ENCODE data around the gene SLC47A1.
"Not testable (repeated sequence)": the region's sequence is repeated elsewhere in the genome, so short reads cannot be mapped to it uniquely, and the experiment has no call there.

SLC47A1 gene

GRCh38 chr17:19580566-19580920, 46.9 kb downstream of the SLC47A1 start:
- not testable (repeated sequence) for H3K9me3 ChIP-seq (ENCODE audit: control insufficient read depth, low read length); H3K4me1 ChIP-seq (ENCODE audit: control insufficient read depth, insufficient read depth, low read length); H3K36me3 ChIP-seq (ENCODE audit: control insufficient read depth, insufficient read depth, low read length, severe bottlenecking); DNase-seq (ENCODE audit: low read depth)
- peak overlapping the region; percentile 42 for H3K9ac ChIP-seq (ENCODE audit: low read length)
- H3K4me3 ChIP-seq (ENCODE audit: low read length) = peak overlapping the region; percentile 74
- peaks cover 19% of the 10 kb centered on the region for H3K27me3 ChIP-seq (replicated peaks; ENCODE audit: control insufficient read depth, insufficient read depth, low read length)

- H3K27me3 ChIP-seq (replicated peaks; ENCODE audit: control insufficient read depth, insufficient read depth, low read length) = peaks cover 27% of the 10 kb centered on the region
- not testable (repeated sequence) for H3K4me1 ChIP-seq (ENCODE audit: control insufficient read depth, insufficient read depth, low read length); H3K9ac ChIP-seq (ENCODE audit: low read length); H3K36me3 ChIP-seq (ENCODE audit: control insufficient read depth, insufficient read depth, low read length, severe bottlenecking); H3K9me3 ChIP-seq (ENCODE audit: control insufficient read depth, low read length); H3K4me3 ChIP-seq (ENCODE audit: low read length); DNase-seq (ENCODE audit: low read depth)
Measured at GRCh38 chr17:19582152-19582551, 48.5 kb downstream of the SLC47A1 start.

DNA sequence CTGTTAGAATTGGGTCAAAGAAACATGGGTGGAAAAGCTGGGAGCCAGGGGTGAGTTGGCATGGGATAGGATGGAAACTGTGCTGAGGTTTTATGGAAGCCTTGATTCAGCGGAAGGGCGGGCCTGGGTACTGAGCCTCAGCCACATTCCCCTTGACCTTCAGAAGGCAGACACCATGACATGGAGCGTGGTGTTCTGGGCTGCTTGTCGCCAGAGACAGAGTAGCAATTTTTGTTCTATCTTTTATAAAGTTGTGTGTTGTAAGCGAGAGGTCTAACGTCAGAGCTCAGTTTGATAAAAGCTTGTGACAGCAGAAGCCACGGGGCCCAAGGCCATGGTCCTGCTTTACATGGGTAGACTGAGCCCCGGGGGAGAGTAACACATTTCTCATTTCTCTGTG, 50.2 kb downstream of the SLC47A1 start:
- Histone ChIP-seq H3K9me3 (ENCODE audit: control insufficient read depth, low read length) (no peaks in the 10 kb centered on the region), H3K9ac (ENCODE audit: low read length) (no peak overlapping the region), H3K36me3 (ENCODE audit: control insufficient read depth, insufficient read depth, low read length, severe bottlenecking) (no peaks in the 10 kb centered on the region), H3K4me1 (ENCODE audit: control insufficient read depth, insufficient read depth, low read length) (peaks cover 4% of the 10 kb centered on the region), H3K27me3 (replicated peaks; ENCODE audit: control insufficient read depth, insufficient read depth, low read length) (peaks cover 27% of the 10 kb centered on the region), H3K4me3 (ENCODE audit: low read length) (no peak overlapping the region)
- no peak for DNase-seq (ENCODE audit: low read depth)

DNA sequence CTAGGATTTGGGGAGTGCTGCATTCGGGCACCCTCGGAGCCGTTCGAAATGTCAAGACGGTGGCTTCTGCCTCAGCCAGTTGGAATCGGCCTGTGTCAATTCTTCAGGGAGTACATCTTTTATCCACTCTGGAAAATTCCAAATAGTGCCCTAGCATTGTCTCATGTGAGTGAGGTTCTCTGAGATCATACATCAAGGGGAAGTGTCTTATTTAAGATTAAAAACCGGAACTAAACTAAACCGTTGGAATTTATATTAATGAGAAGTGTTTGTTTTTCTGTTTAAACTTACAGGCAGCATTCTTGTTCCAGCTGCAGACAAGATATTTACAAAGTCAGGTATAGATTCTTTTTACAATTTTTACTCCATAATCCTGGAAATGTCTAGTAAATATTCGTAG, 56.8 kb downstream of the SLC47A1 start:
- H3K27me3 ChIP-seq (replicated peaks; ENCODE audit: control insufficient read depth, insufficient read depth, low read length) = peaks cover 9% of the 10 kb centered on the region
- no peaks in the 10 kb centered on the region for H3K36me3 ChIP-seq (ENCODE audit: control insufficient read depth, insufficient read depth, low read length, severe bottlenecking)
- no peaks in the 10 kb centered on the region for H3K9me3 ChIP-seq (ENCODE audit: control insufficient read depth, low read length)
- DNase-seq (ENCODE audit: low read depth) = no peak
- no peak overlapping the region for H3K9ac ChIP-seq (ENCODE audit: low read length)
- H3K4me3 ChIP-seq (ENCODE audit: low read length) = no peak overlapping the region
- no peaks in the 10 kb centered on the region for H3K4me1 ChIP-seq (ENCODE audit: control insufficient read depth, insufficient read depth, low read length)

DNA sequence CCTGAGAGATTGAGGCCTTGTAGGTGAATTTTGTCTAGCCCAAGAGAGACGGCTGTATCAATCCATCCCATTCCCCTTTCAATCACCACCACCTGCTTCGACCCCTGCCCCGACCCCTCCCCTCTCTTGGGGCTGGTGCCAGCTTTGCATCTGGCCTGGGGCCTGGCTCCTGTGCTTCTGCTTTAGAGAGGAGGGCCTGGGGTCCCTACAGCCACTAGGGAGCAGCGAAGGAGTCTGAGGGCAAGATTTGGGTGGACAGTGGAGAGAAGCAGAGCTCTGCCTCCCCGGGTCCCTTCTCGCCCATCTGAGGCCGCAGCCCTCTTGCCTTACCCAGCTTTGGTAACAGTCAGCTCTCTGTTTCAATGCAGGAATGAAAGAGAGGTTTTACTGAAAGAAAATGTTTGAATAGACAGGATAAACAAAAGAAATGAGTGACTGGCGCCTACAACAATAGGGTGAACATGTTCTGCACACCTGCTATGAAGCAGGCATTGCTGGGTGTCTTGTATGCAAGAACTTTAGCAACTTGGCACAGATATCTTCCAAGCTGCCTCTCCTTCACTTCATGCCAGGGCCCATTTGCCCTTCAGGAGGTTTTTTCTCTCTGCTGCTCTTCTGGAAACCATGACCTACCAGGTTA, 57.4 kb downstream of the SLC47A1 start:
- H3K9ac ChIP-seq (ENCODE audit: low read length) = no peak overlapping the region
- peaks cover 7% of the 10 kb centered on the region for H3K27me3 ChIP-seq (replicated peaks; ENCODE audit: control insufficient read depth, insufficient read depth, low read length)
- no peak for DNase-seq (ENCODE audit: low read depth)
- no peaks in the 10 kb centered on the region for H3K36me3 ChIP-seq (ENCODE audit: control insufficient read depth, insufficient read depth, low read length, severe bottlenecking)
- H3K4me3 ChIP-seq (ENCODE audit: low read length) = no peak overlapping the region
- no peaks in the 10 kb centered on the region for H3K4me1 ChIP-seq (ENCODE audit: control insufficient read depth, insufficient read depth, low read length)
- no peaks in the 10 kb centered on the region for H3K9me3 ChIP-seq (ENCODE audit: control insufficient read depth, low read length)

- DNase-seq (ENCODE audit: low read depth) = no peak
- Histone ChIP-seq H3K9me3 (ENCODE audit: control insufficient read depth, low read length) (no peaks in the 10 kb centered on the region), H3K27me3 (replicated peaks; ENCODE audit: control insufficient read depth, insufficient read depth, low read length) (no peaks in the 10 kb centered on the region), H3K4me3 (ENCODE audit: low read length) (no peak overlapping the region), H3K9ac (ENCODE audit: low read length) (no peak overlapping the region), H3K4me1 (ENCODE audit: control insufficient read depth, insufficient read depth, low read length) (no peaks in the 10 kb centered on the region), H3K36me3 (ENCODE audit: control insufficient read depth, insufficient read depth, low read length, severe bottlenecking) (no peaks in the 10 kb centered on the region)
Measured at GRCh38 chr17:19592316-19592715, 58.7 kb downstream of the SLC47A1 start.

DNA sequence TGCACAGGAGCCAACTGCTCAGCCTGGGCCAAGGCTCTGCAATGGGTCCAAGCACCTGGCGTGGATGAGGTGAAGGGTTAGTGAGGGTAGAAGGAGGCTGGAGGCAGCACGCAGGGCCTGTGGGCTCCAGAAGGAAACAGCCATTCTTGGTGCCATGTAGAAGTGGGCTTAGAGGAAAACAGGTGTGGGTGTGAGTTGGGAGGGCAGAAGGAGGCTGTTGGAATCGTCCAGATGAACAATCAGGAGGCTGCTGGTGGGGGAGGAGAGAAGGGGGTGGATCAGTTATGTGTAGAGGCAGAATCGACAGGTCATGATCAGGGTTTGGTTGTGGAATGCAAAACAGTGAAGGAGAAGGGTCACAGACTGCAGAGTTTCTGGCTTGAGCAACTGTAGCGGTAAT, 63.2 kb downstream of the SLC47A1 start:
- no peaks in the 10 kb centered on the region for H3K27me3 ChIP-seq (replicated peaks; ENCODE audit: control insufficient read depth, insufficient read depth, low read length)
- no peak overlapping the region for H3K4me3 ChIP-seq (ENCODE audit: low read length)
- H3K4me1 ChIP-seq (ENCODE audit: control insufficient read depth, insufficient read depth, low read length) = no peaks in the 10 kb centered on the region
- no peaks in the 10 kb centered on the region for H3K36me3 ChIP-seq (ENCODE audit: control insufficient read depth, insufficient read depth, low read length, severe bottlenecking)
- no peak overlapping the region for H3K9ac ChIP-seq (ENCODE audit: low read length)
- no peak for DNase-seq (ENCODE audit: low read depth)
- H3K9me3 ChIP-seq (ENCODE audit: control insufficient read depth, low read length) = no peaks in the 10 kb centered on the region

DNA sequence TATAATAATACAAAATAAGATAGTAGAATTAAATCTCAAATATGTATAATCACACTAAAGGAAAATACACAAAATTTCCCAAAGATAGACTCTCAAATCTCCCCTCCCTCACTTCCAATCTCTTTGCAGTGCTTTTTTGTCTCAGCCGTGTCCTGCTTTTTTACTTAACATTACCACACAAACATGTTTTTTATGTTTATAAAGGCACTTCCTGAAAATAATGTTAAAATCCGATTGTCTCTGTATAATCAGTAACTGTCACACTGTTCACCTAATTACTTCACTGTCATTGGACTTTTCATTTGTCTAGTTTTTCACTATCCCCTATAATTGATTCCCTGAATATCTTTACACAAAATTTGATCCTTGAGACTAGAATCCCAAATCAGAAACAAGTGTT, 76.7 kb downstream of the SLC47A1 start:
- no peaks in the 10 kb centered on the region for H3K9me3 ChIP-seq (ENCODE audit: control insufficient read depth, low read length)
- no peaks in the 10 kb centered on the region for H3K27me3 ChIP-seq (replicated peaks; ENCODE audit: control insufficient read depth, insufficient read depth, low read length)
- no peak overlapping the region for H3K9ac ChIP-seq (ENCODE audit: low read length)
- H3K4me1 ChIP-seq (ENCODE audit: control insufficient read depth, insufficient read depth, low read length) = no peaks in the 10 kb centered on the region
- H3K4me3 ChIP-seq (ENCODE audit: low read length) = no peak overlapping the region
- no peak for DNase-seq (ENCODE audit: low read depth)
- H3K36me3 ChIP-seq (ENCODE audit: control insufficient read depth, insufficient read depth, low read length, severe bottlenecking) = no peaks in the 10 kb centered on the region

- Histone ChIP-seq H3K9ac (ENCODE audit: low read length) (no peak overlapping the region), H3K36me3 (ENCODE audit: control insufficient read depth, insufficient read depth, low read length, severe bottlenecking) (no peaks in the 10 kb centered on the region), H3K4me1 (ENCODE audit: control insufficient read depth, insufficient read depth, low read length) (no peaks in the 10 kb centered on the region), H3K4me3 (ENCODE audit: low read length) (no peak overlapping the region), H3K9me3 (ENCODE audit: control insufficient read depth, low read length) (no peaks in the 10 kb centered on the region), H3K27me3 (replicated peaks; ENCODE audit: control insufficient read depth, insufficient read depth, low read length) (no peaks in the 10 kb centered on the region)
- no peak for DNase-seq (ENCODE audit: low read depth)
Measured at GRCh38 chr17:19610879-19611278, 77.2 kb downstream of the SLC47A1 start.

DNA sequence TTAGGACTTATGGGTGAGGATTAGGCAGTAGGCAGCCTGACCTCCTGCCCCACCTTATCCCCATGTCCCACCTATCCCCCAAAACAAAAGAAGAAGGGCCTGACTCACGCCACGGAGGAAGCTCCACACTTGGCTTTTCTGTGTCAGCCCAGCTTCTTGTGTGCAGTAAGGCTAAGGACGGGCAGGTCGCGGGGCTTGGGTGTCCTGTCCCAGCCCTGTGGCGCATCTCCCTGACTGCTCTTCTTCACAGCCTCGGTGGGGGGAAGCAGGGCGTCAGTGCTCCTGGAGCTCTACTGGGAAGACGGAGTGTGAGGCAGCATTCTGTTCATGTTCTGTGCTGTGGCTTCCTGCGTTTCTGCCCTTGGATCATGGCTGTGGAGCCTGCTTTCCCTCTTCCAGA, 80.3 kb downstream of the SLC47A1 start:
- H3K4me3 ChIP-seq (ENCODE audit: low read length) = no peak overlapping the region
- H3K4me1 ChIP-seq (ENCODE audit: control insufficient read depth, insufficient read depth, low read length) = no peaks in the 10 kb centered on the region
- H3K36me3 ChIP-seq (ENCODE audit: control insufficient read depth, insufficient read depth, low read length, severe bottlenecking) = no peaks in the 10 kb centered on the region
- no peak for DNase-seq (ENCODE audit: low read depth)
- H3K9ac ChIP-seq (ENCODE audit: low read length) = no peak overlapping the region
- peaks cover 17% of the 10 kb centered on the region for H3K9me3 ChIP-seq (ENCODE audit: control insufficient read depth, low read length)
- no peaks in the 10 kb centered on the region for H3K27me3 ChIP-seq (replicated peaks; ENCODE audit: control insufficient read depth, insufficient read depth, low read length)

- no peak for DNase-seq (ENCODE audit: low read depth)
- Histone ChIP-seq H3K9ac (ENCODE audit: low read length) (no peak overlapping the region), H3K4me1 (ENCODE audit: control insufficient read depth, insufficient read depth, low read length) (no peaks in the 10 kb centered on the region), H3K9me3 (ENCODE audit: control insufficient read depth, low read length) (peaks cover 26% of the 10 kb centered on the region), H3K36me3 (ENCODE audit: control insufficient read depth, insufficient read depth, low read length, severe bottlenecking) (no peaks in the 10 kb centered on the region), H3K27me3 (replicated peaks; ENCODE audit: control insufficient read depth, insufficient read depth, low read length) (no peaks in the 10 kb centered on the region), H3K4me3 (ENCODE audit: low read length) (no peak overlapping the region)
Measured at GRCh38 chr17:19614900-19615299, 81.2 kb downstream of the SLC47A1 start.

DNA sequence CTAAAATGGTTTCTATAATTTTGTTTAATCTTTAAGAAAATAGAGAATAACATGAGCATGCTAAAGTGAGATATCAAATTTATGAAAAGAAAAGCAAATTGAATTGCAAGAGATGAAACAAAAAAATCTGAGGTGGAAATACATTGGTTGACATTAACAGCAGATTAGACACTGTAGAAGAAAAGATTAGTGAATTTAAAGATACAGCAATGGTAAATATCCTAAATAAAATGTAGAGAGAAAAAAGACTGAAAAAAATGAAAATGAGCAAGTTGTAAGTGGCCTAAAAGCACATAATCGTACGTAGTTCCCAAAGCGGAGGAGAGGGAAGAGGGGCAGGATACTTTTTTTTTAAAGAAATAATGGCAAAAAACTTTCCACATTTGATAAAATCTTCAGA, 84.4 kb downstream of the SLC47A1 start:
- no peaks in the 10 kb centered on the region for H3K36me3 ChIP-seq (ENCODE audit: control insufficient read depth, insufficient read depth, low read length, severe bottlenecking)
- no peak overlapping the region for H3K9ac ChIP-seq (ENCODE audit: low read length)
- H3K4me3 ChIP-seq (ENCODE audit: low read length) = no peak overlapping the region
- no peaks in the 10 kb centered on the region for H3K27me3 ChIP-seq (replicated peaks; ENCODE audit: control insufficient read depth, insufficient read depth, low read length)
- peaks cover 33% of the 10 kb centered on the region for H3K9me3 ChIP-seq (ENCODE audit: control insufficient read depth, low read length)
- H3K4me1 ChIP-seq (ENCODE audit: control insufficient read depth, insufficient read depth, low read length) = no peaks in the 10 kb centered on the region
- no peak for DNase-seq (ENCODE audit: low read depth)
